Measurements from ENCODE around the gene RNGTT.
"Not testable (repeated sequence)": the region's sequence is repeated elsewhere in the genome, so short reads cannot be mapped to it uniquely, and the experiment has no call there.

- TF ChIP-seq CTCF, POLR2A, POLR2AphosphoS5, EP300 (IDR thresholded peaks at IDR 0.05): not testable (repeated sequence)
Observed at GRCh38 chr6:88768114-88768513, 195.3 kb downstream of the RNGTT start.
